AG20443 (cell line): ENCODE data around the gene HES1.

Experiments
- DNase-seq: peaks from one replicate; pipeline ENCODE4 v3.0.0; 2012; ENCODE audit warnings: low spot score, mixed read lengths

Gene HES1

GRCh38 chr3:194167480-194168282, 31.7 kb downstream of the HES1 start:
- no peak for DNase-seq

GRCh38 chr3:194168994-194169393, 33.0 kb downstream of the HES1 start:
- no peak for DNase-seq

- no peak for DNase-seq
Measured at GRCh38 chr3:194169595-194169994, 33.6 kb downstream of the HES1 start.

DNA sequence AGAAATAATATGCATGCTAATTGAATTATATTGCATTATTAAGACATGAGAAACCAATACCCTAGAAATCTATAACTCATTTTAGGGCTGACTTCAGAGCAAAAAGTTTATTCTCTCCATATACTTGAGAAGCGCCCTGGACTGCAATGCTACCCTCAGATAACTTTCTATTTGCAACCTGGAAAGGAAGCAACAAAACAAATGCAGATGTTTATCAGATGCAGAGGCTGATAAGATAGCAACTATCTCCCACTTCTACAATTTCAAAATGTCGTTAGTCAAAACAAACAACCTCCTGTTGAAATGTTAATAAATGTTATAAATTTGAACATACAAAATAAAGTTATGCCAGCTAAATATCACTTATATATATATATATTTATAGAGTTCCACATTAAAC, 34.8 kb downstream of the HES1 start:
- DNase-seq, result no peak

- DNase-seq, result no peak
Measured at GRCh38 chr3:194174406-194174805, 38.5 kb downstream of the HES1 start.

- no peak for DNase-seq
Measured at GRCh38 chr3:194174980-194175379, 39.0 kb downstream of the HES1 start.

DNA sequence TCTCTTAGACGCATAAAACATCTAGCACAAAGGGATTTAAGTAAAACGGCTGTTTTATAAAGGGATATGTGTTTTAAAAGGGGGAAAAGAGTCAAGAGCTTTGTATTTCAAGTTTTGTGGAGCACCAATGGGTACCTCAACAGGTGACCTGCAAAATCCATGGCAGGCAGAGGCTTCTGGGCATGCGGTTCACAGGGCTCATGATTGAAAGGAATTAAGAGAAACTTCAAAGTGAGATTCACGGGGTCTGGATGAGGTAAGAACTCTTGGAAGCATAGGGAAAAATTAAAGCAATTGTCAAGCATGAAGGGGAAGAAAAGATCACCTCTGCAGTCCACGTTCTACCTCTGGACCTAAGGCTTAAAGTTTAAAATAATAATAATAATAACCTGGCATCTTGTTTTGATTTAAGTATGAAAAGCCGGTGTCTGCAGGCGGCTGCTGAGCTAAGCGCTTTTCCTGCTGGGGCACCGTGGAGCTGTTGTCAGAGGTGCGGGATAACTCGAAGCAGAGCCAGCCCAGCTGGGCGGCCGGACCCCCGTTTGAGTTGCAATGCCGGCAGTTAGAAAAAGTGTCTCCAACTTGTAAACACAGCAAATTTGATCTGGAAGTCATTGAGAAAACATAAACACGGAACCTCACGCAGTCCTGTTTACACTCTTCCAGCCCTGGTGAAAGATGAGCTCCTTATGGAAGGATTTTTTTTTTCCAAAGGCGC, 40.5 kb downstream of the HES1 start:
- DNase-seq, result no peak

- DNase-seq, result no peak
Measured at GRCh38 chr3:194177141-194177540, 41.2 kb downstream of the HES1 start.

GRCh38 chr3:194178128-194178527, 42.2 kb downstream of the HES1 start:
- DNase-seq, result no peak

GRCh38 chr3:194178669-194179068, 42.7 kb downstream of the HES1 start:
- DNase-seq, result no peak

DNA sequence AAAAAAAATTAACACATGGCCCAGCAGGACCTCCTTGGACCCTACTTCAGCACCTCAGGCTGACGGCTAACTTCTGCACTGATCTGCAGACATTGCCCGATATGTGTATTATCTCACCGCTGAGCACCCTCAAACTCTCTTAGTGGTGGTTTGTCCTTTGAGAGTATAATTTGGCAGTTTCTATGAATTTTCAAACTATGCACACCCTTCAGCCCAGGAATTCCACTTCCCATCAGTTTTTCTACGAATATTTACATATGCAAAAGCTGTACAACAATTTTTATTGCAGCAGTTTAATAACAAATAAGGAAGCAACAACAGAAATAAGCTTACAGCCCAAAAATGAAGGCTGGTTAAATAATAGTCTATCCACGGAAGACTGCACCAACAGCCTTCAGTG, 44.6 kb downstream of the HES1 start:
- DNase-seq, result no peak

- DNase-seq, result no peak
Measured at GRCh38 chr3:194181612-194182529, 45.9 kb downstream of the HES1 start.

GRCh38 chr3:194183271-194183670, 47.3 kb downstream of the HES1 start:
- DNase-seq, result no peak

DNA sequence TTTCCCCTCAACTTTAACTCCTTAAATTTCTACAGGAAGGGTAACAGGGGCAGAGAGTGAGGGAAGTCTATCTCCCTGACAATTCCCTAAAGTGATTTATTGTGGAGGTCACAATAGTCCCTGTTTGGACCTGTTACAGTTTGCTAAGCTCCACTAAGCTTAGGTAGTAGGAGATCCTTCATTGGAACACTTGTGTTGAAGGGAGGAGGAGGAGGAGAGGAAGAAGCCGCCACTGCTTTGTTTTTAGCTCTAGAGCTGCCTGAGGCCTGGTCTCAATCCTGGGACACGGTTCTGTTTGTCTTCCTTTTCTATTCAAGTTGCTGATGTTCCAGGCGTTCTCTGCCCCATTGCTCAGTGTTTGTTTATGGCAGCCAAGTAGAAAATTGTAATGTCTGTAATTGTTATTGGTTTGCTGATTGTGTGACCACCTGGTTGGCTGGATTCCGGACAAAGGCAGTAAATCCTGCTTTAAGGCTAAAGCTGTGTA, 48.4 kb downstream of the HES1 start:
- DNase-seq, result no peak

- no peak for DNase-seq
Measured at GRCh38 chr3:194184801-194185200, 48.9 kb downstream of the HES1 start.

DNA sequence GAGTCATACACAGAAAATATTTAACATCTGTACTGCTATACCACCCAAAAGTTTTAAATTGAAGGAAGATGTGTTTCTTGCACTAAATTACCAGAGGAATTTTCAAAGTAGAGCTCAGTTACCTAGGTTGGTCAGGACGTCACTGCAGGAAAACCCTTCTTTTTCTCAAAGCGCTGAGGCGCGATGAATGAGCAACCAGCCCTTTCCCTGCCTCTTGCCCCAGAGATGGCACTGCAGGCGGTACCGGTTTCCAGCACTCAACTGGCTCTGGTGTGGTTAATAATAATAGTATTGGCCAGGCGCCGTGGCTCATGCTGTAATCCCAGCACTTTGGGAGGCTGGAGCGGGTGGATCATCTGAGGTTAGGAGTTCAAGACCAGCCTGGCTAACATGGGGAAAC, 49.3 kb downstream of the HES1 start:
- DNase-seq, result no peak

DNA sequence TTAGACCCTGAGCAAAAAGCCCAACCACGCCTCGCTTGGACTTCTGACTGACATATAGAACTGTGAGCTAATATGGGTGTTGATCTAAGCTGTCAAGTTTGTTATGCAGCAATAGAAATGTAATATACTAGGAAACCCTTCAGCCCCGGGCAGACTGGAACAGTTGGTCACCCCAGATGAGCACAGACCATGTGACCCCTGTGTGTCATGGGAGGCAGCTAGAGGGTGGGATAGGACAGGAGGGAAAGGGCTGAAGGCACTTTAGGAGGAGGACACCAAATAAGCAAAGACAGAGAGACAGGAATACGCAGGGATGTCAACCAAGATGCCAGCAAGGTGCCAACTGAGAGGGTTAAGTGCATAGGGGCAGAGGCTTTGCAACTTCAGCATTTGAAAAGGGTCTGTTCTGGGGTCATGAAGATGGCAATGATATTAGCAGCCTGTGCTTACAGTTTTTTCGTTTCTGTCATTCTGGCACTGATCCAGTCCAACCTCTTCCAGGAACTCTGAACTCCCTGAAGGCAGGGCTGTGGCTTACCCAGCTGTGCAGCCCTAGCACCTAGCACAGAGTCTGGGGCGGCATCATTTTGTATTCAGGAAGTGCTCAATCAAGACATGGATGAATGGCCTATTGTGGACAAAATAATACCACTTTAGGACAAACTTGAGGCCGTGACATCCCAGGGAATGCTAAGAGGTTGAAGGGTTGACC, 51.4 kb downstream of the HES1 start:
- no peak for DNase-seq
